HG03196 (cell line): Measurements from ENCODE around the gene ALDH2.
"Not testable (repeated sequence)": the region's sequence is repeated elsewhere in the genome, so short reads cannot be mapped to it uniquely, and the experiment has no call there.

Experiments used
- ATAC-seq: cut with Tn5 transposase; IDR thresholded peaks from one replicate; pipeline ENCODE4 v1.9.1; 2021; ENCODE audit not compliant: unreplicated experiment

ALDH2 gene

DNA sequence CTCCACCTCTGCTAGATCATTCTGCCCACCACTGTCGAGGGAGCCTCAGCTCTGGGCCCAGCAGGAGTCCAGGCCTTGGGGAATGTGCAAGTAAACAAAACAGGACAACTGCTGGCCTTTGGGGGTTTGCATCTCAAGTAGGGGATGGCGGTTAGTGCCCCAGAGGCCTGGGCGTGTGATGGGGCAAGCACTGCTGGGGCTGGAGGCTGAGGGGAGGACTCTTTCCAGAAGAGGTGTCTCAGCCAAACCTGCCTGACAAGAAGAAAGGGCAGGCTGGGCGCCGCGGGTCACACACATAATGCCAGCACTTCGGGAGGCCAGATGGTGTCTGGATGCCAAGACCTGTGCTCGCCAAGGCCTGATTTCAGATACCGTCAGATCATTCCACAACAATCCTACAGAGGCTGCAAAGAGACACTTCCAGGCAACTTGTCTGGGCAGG is 8.6 kb upstream of the ALDH2 start:
- no peak for ATAC-seq

- no peak for ATAC-seq
These were observed 7.5 kb upstream of the ALDH2 start for GRCh38 chr12:111759271-111759670.

GRCh38 chr12:111759991-111760390 is 6.7 kb upstream of the ALDH2 start:
- no peak for ATAC-seq

DNA sequence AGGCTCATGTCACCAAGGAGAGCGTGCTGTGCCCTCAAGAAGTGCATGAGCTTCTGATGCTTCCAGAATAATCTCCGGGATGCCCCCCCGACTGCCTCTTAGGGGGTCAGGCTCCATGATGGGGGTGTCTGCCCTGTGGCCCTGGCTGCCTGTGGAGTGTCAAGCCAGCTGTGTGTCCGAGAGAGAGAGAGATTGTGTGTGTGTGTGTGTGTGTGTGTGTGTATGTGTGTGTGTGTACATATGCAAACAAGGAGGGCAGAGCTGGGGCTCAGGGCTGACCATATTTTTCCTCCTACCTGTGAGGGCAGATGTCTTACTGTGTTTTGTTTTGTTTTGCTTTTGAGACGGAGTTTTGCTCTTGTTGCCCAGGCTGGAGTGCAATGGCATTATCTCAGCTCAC is 5.6 kb upstream of the ALDH2 start:
- ATAC-seq = no peak

GRCh38 chr12:111761706-111762105 is 5.0 kb upstream of the ALDH2 start:
- no peak for ATAC-seq

DNA sequence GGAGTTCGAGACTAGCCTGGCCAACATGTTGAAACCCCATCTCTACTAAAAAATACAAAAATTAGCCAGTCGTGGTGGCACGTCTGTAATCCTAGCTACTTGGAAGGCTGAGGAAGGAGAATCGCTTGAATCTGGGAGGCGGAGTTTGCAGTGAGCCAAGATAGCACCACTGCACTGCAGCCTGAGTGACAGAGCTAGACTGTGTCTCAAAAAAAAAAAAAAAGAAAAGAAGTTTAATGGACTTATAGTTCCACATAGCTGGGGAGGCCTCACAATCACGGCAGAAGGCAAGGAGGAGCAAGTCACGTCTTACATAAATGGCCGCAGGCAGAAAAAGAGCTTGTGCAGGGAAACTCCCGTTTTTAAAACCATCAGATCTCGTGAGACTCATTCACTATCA is 3.2 kb upstream of the ALDH2 start:
- not testable (repeated sequence) for ATAC-seq

GRCh38 chr12:111764120-111764821 is 2.5 kb upstream of the ALDH2 start:
- ATAC-seq = no peak

- no peak for ATAC-seq
These were observed 827 bp downstream of the ALDH2 start for GRCh38 chr12:111767362-111768158.

DNA sequence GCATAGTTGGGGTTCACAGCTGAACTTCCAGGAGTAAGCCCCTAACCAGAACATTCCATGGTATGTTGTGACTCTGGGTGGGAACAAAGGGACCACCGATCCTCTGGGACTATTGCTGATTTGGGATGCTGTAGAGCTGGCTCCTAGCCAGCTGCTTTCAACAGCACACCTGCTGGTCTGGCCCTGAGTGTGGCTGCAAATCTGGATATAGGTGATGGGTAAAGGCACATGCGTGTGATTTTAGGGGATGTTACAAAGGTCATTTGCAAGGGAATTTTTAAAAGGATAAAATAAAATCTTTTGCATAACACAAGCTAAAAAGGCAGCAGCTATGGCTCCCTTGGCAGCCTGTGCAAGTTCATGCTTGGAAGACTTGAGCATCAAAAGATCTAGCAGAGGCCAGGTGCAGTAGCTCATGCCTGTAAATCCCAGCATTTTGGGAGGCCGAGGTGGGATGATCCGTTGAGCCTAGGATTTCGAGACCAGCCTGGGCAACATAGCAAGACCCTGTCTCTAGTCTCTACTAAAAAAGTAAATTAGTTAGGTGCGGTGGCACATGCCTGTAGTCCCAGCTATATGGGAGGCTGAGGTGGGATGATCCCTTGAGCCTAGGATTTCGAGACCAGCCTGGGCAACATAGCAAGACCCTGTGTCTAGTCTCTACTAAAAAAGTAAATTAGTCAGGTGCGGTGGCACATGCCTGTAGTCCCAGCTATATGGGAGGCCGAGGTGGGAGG is 1.6 kb downstream of the ALDH2 start:
- no peak for ATAC-seq

- ATAC-seq = no peak
These were observed 2.9 kb downstream of the ALDH2 start for GRCh38 chr12:111769599-111769998.

GRCh38 chr12:111773801-111774551 is 7.2 kb downstream of the ALDH2 start:
- ATAC-seq = peak; percentile 57

DNA sequence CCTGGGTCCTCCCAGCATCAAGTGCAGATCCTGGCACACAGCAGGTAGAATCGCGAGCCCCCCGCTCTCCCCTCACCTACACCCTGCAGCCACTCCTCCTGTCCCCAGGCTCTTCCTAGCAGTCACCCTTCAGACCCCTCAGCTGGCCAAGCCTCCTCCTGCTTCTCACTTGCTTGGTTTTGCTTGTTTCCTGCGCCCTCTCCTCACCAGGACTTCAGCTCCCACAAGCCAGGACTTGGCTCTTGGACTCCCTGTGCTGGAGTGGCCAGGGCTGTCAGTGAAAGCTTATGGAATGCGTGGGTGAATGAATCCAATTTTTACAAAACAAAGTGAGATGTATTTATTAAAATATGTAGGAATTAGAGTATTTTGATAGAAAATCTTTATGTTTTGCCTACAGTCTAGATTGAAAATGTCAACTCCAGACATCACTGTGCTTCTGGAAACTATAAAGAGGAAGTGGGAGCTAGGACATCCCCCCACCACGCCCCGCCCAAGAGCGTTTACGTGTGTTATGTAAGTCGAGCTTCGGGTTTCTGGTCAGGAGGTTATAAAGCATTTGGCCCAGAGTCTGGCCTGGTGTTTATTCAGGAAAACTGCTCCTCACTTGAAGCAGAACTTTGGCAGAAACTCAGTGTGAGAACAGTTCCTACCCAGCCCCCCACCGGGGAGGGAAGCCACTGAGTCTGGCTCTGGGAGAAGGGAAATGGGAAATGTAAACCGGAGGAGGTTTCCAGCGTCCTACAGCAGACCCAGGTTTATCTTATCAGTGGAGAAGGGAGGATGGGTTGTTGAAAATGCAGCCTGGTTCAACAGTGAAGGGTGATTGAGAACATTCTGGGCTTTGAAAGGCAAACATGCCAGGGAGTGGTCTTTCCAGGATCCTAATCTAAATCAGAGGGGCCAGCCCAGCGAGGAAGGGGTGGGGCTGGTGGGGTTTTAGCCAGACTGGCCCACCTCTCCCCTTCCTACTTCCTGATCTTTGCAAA is 8.8 kb downstream of the ALDH2 start:
- no peak for ATAC-seq

DNA sequence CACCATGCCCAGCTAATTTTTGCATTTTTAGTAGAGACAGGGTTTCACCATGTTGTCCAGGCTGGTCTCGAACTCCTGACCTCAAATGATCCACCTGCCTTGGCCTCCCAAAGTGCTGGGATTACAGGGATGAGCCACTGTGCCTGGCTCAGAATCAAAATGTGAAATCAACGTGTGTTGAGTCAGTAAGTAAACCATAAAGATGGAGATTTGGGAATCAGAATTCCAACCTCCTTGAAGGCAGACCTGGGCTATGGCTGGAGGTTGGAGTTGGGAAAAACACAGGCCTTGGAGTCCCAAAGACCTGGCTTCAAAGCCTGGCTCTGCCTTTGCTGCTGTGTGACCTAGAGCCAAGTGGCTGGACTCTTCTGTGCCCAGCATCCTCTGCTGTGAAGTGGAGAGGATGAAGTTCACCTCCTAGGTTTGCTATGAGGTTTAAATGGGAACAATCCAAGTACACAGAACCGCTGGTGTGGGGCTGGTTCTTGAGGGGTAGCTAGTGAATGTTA is 10.2 kb downstream of the ALDH2 start:
- no peak for ATAC-seq

GRCh38 chr12:111777345-111778045 is 10.8 kb downstream of the ALDH2 start:
- ATAC-seq = no peak

DNA sequence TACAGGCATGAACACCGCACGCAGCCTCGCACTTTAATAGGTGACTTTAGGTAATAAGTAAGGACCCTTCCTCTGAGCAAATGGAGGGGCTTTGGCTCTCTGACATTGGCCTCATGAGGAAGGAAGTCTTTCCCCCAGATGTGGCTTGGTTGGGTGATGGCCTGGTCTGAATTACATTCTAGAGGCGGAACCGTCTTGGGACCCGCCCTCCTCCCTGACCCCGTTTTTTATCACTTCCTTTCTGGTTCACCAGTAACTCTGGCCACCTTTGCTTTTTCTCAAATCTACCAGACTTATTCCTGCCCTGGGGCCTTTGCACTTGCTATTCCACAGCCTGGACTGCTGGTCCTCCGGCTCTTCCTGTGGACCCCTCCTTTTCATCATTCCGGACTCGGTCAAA is 13.4 kb downstream of the ALDH2 start:
- no peak for ATAC-seq

- no peak for ATAC-seq
These were observed 13.9 kb downstream of the ALDH2 start for GRCh38 chr12:111780615-111781014.

GRCh38 chr12:111781085-111781658 is 14.4 kb downstream of the ALDH2 start:
- ATAC-seq = no peak

- no peak for ATAC-seq
These were observed 16.3 kb downstream of the ALDH2 start for GRCh38 chr12:111783046-111783445.

GRCh38 chr12:111784953-111785352 is 18.2 kb downstream of the ALDH2 start:
- ATAC-seq = no peak
